AG04450 (cell line): ENCODE measurements around the gene EPG5. TPM values are rescaled to one million over a fixed set of nuclear protein-coding genes. Genes with fewer than 3 reads are reported as not detected.

Source experiments
- CTCF ChIA-PET: fragments of 300-600, 350-600 bp; formaldehyde crosslinking; extraction: SDS; loops from one replicate; lab custom pipeline; 2022; ENCODE audit warnings: antibody characterized with exemption, inconsistent platforms; lab: Charles Lee
- POLR2A ChIA-PET: fragments of 350-600 bp; formaldehyde crosslinking; extraction: SDS; loops from one replicate; lab custom pipeline; 2021; ENCODE audit warnings: antibody characterized with exemption, inconsistent platforms; lab: Yijun Ruan, JAX
- DNase-seq: peaks from one replicate; pipeline ENCODE4 v3.0.0-alpha.2; 2011; ENCODE audit warnings: low read depth, low spot score
- H3K27ac ChIP-seq: one replicate; pipeline ENCODE4 v1.5.1; 2012; ENCODE audit warnings: low read depth, low read length, control low read depth
- H3K27me3 ChIP-seq: one replicate; pipeline ENCODE4 v1.6.0; 2012; ENCODE audit warnings: low read length; ENCODE audit not compliant: control insufficient read depth, insufficient read depth
- H3K4me3 ChIP-seq: 2 replicates; pipeline ENCODE4 v1.5.1; 2011; ENCODE audit warnings: mild to moderate bottlenecking, low read depth, low read length, control low read depth
- H3K9me3 ChIP-seq: 2 replicates; pipeline ENCODE4 v1.5.1; 2012; ENCODE audit warnings: low read length; ENCODE audit not compliant: control insufficient read depth, insufficient read depth
- CTCF ChIP-seq: IDR thresholded peaks from 2 replicates; pipeline ENCODE4 v1.5.1; 2011; ENCODE audit warnings: low read depth, low read length, control low read depth, inconsistent platforms
- polyA plus RNA-seq: library from polyadenylated mRNA; depleted of rRNA; stranded (reverse); fragments of >200 nt; gene quantifications from 2 replicates; pipeline ENCODE4 v1.2.3, GENCODE V29; 2011

The EPG5 gene
- polyA plus RNA-seq, 1 experiment: 51.5 TPM

GRCh38 chr18:45826084-45826483, 141.0 kb downstream of the EPG5 start:
- ChIA-PET POLR2A (no interaction called here), CTCF (interaction anchor here (1.4 kb wide), 1 partner anchor 103 kb away, joined by 4 read pairs; no protein-coding TSS in a partner anchor)
- H3K4me3 ChIP-seq: no peak overlapping the region
- no peak overlapping the region for H3K27ac ChIP-seq
- H3K27me3 ChIP-seq: no peaks in the 10 kb centered on the region
- DNase-seq: no peak
- peaks cover 3% of the 10 kb centered on the region for H3K9me3 ChIP-seq
- no peak for TF ChIP-seq CTCF

GRCh38 chr18:45825258-45826044, 141.7 kb downstream of the EPG5 start, which contains the start of gene SIGLEC15:
TSS of gene SIGLEC15 (plus strand) at chr18:45825675. CDS start at chr18:45825729, 54 bp downstream.
- H3K9me3 ChIP-seq: no peaks in the 10 kb centered on the region; the same call in 1 of the 2 replicates
- peak within 1 kb of the TSS; percentile 61 for H3K27ac ChIP-seq
- no peak for TF ChIP-seq CTCF
- ChIA-PET CTCF (interaction anchor here (0.6 to 1.4 kb wide), 2 partner anchors 100 to 103 kb away, joined by 4 to 7 read pairs; no protein-coding TSS in a partner anchor), POLR2A (no interaction called here)
- H3K27me3 ChIP-seq: no peaks in the 10 kb centered on the region
- H3K4me3 ChIP-seq: no peak within 1 kb of the TSS
- no peak for DNase-seq

- Histone ChIP-seq H3K27me3 (no peaks in the 10 kb centered on the region), H3K9me3 (peaks cover 3% of the 10 kb centered on the region; the same call in 1 of the 2 replicates), H3K27ac (no peak overlapping the region), H3K4me3 (no peak overlapping the region)
- ChIA-PET POLR2A (no interaction called here), CTCF (interaction anchor here (0.7 to 1.2 kb wide), 2 partner anchors 18 kb away, joined by 3 read pairs; no protein-coding TSS in a partner anchor)
- no peak for DNase-seq
- TF ChIP-seq CTCF: no peak
These were observed 145.4 kb downstream of the EPG5 start for GRCh38 chr18:45821711-45822110.

GRCh38 chr18:45821026-45821425, 146.1 kb downstream of the EPG5 start:
- DNase-seq: no peak
- peaks cover 3% of the 10 kb centered on the region; the same call in 1 of the 2 replicates for H3K9me3 ChIP-seq
- CTCF ChIA-PET: interaction anchor here (0.7 kb wide), 1 partner anchor 19 kb away, joined by 3 read pairs; no protein-coding TSS in a partner anchor
- TF ChIP-seq CTCF: no peak
- H3K4me3 ChIP-seq: no peak overlapping the region
- POLR2A ChIA-PET: no interaction called here
- H3K27ac ChIP-seq: no peak overlapping the region
- no peaks in the 10 kb centered on the region for H3K27me3 ChIP-seq
